ENCODE measurements around the gene AOPEP.

Gene AOPEP

GRCh38 chr9:95134457-95134881 is 408.0 kb downstream of the AOPEP start:
- in situ Hi-C loops (cut with MboI; ENCODE audit: low sequenced_read_pairs, unreplicated experiment): no loop called here
- no peak for DNase-seq (ENCODE audit: low spot score)
- TF ChIP-seq CTCF (IDR thresholded peaks at IDR 0.05; ENCODE audit: borderline replicate concordance, control extremely low read depth, extremely low read depth, insufficient read depth, missing control alignments): no peak

- no peak for TF ChIP-seq CTCF (IDR thresholded peaks at IDR 0.05; ENCODE audit: borderline replicate concordance, control extremely low read depth, extremely low read depth, insufficient read depth, missing control alignments)
- no peak for DNase-seq (ENCODE audit: low spot score)
- in situ Hi-C loops (cut with MboI; ENCODE audit: low sequenced_read_pairs, unreplicated experiment): no loop called here
Observed at GRCh38 chr9:95135756-95136155, 409.3 kb downstream of the AOPEP start.
